Stimulated activated CD4-positive, alpha-beta T cell treated with anti-CD3 and anti-CD28 coated beads, Interleukin-2, amount 100 ng/mL, for 4 hours (primary cell): Measurements from ENCODE around the gene WDR27.
"Not testable (repeated sequence)": the region's sequence is repeated elsewhere in the genome, so short reads cannot be mapped to it uniquely, and the experiment has no call there.

Experiments used
- DNase-seq: peaks from one replicate; pipeline ENCODE4 v3.0.0-alpha.2; 2020; ENCODE audit warnings: low read depth

The WDR27 gene

DNA sequence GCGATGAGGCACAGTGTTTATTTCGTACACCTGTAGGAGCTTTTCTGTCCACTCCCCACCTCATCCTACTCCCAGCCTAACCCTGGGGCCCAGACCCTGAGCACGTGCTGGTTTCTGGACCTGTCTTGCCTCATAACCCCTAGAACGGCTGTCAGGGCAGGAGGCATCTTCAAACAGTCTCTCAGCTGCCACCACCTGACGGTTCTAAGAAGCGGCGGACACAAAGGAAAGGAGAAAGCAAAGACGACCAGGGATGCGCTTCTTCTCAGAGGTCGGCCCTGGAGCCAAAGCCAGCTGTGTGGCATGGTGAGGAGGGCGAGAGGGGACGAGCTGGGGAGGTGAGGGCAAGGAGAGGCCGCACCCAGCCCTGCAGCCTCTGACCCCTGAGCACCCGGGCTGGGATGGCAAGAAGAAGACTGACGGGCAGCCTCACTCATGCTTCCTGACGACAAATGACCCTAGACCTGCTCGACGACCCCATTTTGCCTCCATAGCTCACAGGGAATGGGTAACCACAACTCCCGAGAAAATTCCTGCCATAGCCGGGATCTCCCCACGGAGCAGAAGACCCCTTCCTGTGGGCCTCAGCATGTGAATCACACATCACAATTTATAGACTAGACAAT lies 62.1 kb downstream of the WDR27 start:
- no peak for DNase-seq

DNA sequence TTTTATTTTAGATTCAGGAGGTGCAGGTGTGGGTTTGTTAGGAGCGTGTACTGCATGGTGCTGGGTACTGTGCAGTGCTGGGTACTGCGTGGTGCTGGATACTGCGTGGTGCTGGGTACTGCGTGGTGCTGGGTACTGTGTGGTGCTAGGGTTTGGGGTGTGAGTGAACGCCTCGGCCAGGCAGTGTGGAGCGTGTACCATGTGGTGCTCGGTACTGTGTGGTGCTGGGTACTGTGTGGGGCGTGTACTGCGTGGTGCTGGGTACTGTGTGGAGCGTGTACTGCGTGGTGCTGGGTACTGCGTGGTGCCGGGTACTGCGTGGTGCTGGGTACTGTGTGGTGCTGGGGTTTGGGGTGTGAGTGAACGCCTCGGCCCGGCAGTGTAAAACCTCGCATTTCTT lies 62.9 kb downstream of the WDR27 start:
- no peak for DNase-seq

DNA sequence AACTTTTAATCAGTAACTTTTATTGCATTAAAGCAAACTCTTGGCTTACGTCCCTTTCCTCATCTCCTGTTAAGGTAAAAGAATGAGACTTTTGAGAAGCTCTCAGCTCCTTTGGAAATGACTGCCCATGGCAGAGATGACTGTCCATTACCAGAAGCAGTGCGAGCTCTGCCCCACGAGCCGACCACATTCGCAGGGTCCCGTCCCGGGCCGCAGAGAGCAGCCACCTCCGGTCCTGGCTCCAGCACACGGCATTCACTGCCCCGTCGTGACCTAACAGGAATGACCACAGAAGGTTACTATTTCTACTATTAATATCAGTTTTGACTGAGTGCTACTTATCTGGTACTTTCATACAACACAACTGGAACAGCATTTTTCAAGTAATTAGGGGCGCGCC lies 63.4 kb downstream of the WDR27 start:
- DNase-seq = no peak

DNA sequence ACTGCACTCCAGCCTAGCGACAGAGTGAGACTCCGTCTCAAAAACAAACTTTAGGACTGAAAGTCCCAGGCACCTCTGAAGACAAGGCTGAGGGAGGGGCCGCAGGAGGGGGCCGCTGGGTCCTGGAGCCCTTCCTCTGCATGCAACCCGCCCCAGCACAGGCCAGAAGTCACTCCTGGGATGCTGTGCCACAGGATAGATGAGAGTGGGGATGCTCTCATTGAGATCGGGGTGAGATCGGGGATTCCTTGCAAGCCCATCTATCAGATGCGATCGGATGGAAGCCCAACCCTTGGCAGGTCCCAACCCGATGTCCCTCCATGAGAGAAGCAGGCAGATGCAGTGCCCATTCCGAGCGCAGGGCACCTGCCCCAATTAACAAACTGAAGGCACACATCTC lies 66.5 kb downstream of the WDR27 start:
- no peak for DNase-seq

DNA sequence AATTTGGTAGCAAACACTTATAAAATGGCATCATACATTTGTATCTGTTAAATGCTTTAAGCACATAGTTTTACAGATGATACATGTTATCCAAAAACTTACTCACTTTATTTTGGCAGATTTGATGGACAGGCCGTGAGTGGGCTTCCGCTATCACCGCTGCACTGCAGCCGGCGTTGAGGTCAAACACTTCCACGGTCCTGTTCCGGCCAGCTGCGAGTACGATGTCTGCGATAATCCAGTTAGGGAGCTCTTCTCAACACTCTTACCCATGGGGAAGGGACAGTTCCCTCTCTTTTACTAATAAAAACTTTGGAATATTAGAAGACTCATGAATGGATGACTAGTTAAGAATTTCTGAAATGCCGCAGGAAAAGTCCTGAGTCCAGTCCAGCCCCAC lies 69.0 kb downstream of the WDR27 start:
- DNase-seq = no peak

DNA sequence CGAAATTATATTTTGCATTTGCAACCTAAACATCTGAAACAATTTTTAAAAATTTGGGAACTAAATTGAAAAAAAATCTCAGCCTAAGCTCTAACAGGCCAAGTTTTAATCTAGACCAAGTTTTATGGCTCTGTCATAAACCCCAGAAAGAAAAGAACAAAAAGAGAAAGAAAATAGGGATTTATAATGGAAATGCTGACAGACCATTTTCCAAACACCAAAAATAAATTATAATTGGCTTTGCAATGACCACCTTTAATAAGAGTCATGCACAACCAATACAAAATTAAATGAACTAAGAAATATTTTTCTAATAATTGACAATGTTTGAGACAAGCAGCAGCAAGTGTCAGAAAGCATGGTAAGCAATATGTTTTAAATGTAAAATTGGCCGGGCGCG lies 72.6 kb downstream of the WDR27 start:
- DNase-seq = no peak

DNA sequence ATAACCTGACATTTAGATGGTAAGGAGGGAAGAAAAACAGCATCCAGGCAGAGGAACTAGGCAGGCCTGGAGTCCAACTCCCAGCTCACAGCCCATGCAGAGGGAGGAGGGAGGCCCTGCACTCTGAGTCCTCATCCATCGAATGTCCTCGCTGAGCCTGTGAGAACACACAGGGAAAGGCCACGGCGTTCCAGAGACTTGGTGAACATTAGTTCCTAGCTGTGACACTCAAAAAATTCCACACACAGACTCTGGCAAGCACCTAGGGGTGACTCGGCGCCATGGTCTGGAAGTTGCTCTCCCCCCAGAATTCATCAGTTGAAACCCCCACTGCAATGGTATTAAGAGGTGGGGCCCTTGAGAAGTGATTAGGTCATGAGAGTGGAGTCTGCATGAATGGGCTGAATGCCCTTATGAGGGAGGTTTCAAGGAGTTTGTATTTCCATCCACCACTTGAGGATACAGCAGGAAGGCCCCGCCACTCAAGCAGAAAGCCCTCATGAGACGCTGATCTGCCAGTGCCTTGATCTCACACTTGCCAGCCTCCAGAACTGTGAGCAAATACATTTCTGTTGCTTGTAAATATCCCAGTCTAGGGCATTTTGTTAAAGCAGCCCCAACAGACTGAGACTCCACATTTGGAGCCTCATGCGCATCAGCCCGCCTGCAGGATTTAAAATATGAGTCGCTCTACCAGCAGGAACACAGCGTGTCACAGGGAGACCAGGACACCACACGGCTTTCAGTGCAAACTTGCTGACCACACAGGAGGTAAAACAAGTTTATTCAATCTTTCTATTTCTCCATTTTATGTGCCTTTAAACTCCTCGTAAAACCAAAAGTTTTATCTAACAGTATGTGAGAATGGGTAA lies 73.9 kb downstream of the WDR27 start:
- DNase-seq = no peak

DNA sequence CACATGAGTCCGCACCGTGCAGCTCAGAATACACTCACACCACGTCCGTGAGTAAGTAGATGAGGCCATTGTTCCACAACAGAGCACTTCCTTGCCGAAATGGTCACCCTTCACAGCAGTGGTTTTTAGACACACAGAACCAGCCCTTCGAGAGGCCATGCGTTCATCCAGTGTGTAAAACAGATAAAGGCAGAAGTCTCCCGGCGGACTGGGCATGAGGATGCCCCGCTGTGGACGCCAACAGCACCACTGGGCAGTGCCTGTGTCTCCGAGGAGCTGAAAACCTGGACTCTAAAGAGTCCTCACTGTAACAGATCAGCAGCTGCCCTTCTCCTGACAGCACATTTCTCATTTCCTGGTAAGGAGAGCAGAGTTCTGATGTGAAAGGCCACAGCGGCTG lies 75.2 kb downstream of the WDR27 start:
- DNase-seq = no peak

DNA sequence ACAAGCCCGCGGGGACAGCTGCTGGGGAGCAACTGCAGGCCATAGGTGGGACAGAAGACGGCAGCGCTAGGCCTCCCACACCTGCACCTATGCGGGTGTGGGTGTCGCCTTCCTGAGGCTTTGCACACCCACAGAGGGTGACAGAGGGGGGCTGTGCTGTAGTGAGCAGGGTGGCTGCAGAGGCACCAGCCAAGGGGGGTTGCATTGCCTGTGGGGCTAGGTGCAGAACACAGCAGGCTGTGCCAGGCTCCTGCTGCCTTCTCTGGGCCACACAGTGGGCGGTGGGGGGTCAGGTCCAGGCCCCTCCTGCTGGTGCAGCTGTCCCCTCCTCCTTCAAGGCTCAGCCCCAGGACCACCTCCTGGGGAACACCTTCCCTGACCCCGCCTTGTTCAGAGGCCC lies 75.7 kb downstream of the WDR27 start:
- DNase-seq = no peak

DNA sequence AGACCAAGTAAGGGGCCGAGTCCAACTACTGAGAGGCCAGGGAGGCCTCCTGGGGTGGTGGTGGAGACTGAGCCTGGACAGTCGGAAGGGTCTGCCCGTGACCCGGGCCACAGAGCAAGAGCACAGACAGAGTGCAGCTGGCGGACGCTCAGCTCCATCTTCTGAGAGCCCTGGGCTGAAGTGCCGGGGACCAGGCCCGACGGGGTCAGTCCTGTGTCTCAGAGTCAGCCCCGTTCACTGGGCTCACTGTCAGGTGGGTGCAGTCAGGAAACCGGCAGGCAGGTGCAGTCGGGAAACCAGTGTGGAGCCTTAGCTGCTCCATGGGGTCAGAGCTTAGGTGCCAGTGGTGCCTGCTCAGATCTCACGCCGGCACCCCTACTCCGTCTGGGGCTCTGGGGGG lies 76.5 kb downstream of the WDR27 start:
- DNase-seq = no peak

DNA sequence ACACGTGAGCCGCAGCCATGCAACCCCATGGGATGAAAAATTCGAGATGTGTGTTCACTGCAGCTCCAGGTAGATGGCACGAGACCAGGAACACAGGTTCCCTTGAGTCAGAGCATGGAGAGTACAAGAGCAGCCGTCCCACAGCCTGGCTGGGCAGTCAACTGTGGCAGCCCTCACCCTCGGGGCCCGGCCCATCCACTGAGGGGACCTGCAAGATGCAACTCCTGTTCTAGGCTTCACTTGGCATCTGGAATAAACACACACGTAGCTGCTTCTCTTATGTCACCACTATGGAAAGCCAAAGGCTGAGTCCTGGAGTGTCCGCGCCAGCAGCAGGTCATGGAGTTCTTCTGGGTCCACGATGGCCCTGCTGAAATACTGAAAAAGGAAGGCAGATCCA lies 77.0 kb downstream of the WDR27 start:
- no peak for DNase-seq

DNA sequence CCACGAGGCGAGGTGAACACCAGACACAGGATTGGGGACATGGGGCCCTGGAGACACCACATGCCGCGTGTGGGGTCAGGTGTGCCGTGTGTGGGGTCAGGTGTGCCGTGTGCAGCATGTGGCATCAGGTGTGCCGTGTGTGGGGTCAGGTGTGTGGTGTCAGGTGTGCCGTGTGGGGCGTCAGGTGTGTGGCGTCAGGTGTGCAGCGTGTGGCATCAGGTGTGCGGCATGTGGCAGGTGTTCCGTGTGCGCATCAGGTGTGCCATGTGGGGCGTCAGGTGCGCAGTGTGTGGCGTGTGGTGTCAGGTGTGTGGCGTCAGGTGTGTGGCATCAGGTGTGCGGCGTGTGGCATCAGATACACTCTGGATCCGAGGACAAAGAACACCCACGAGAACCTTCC lies 77.9 kb downstream of the WDR27 start:
- DNase-seq = no peak

DNA sequence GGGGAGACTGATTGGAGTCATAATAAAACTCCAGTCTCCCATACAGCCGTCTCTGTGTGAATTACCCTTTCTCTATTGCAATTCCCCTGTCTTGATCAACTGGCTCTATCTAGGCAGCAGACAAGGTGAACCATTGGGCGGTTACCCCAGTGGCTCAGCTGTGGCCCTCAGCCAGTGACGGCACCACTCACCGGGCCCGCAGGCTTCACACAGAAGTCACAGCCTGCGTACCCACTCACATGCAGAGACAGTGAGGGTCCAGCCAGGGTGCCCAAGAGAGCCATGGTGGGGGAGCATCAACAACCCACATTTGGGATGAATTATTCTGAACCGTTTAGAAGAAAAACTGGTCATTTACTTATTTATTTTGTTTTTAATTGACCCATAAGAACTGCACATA lies 78.5 kb downstream of the WDR27 start:
- no peak for DNase-seq

DNA sequence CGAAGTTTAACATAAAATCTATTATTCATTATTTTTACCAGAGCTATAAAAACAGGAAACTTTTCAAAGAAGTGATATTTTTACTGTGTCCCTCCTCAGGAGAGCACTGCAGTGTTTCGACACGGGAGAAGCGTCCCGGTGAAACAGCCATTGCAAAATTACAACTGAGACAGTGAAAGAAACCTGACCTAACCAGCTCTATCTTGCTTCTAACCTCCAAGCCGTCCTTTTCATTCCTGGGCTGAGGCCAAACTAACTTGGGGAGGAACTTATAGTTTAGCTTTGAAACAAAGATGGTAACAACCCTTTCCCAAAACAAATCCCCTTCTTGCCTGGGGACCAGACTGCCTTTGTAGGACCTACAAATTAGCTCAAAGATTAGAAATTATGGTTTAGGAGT lies 79.2 kb downstream of the WDR27 start:
- no peak for DNase-seq

DNA sequence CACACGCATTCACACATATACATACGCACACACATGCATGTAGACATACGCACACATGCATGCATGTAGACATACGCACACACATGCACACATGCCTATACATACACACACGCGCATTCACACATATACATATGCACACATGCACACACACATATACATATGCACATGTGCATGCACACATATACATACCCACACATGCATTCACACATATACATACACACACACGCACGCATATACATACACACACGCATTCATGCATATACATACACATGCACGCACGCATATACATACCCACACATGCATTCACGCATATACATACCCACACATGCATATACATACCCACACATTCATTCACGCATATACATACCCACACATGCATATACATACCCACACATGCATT lies 80.5 kb downstream of the WDR27 start:
- no peak for DNase-seq

DNA sequence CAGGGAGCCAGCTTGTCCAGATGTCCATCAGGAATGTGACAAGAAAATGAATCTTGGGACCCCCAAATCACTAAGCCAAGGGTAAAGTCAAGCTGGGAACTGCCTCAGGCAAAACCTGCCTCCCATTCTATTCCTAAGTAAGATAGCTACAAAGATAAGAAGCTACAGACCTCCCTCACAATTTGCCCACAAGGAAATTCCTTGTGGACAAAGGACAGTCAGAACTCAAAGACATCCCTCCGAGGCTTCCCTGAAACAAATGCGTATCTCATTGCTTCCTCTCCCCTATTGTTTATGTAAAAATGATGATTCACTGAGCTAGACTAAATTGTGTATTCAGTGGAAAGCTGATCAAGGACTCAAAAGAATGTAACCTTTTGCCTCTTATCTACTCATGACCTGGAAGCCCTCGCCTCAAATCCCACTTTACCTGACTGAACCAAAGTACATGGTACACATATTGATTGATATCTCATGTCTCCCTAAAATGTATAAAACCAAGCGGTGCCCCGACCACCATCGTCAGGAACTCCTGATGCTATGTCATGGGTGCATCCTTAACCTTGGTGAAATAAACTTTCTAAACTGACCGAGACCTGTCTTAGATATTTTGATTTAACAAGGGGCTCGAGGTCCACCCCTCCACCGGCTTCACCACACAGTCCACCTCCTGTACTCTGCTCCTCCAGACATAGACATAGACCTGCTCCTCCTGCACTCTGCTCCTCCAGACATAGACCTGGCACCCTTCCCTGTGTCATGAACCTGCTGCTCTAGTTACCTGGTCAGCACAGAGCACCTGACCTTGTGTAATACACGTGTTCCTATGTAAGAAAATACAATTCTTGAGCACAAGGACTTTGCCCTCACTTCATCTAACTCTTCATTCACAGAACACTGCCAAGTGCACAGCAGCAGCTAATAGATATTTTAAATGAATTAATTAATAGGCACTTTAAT lies 81.4 kb downstream of the WDR27 start:
- no peak for DNase-seq

DNA sequence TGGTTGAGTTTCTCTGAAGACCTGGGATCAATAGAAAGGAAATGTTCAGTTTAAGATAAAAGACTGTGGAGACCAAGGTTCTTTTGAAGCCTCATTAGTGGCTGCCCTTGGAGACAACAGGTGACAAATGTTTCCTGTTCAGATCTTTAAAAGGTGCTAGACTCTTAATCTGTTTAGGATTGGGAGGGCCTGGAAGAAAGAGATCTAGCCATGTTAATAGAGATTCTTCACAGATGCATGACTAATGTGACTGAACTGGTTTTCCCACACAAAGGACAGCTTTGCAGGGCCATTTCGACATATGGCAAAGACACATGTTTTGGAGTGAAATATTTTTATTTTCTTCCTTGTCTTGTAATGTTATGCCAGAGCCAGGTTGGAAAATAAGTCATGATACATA lies 82.2 kb downstream of the WDR27 start:
- no peak for DNase-seq

DNA sequence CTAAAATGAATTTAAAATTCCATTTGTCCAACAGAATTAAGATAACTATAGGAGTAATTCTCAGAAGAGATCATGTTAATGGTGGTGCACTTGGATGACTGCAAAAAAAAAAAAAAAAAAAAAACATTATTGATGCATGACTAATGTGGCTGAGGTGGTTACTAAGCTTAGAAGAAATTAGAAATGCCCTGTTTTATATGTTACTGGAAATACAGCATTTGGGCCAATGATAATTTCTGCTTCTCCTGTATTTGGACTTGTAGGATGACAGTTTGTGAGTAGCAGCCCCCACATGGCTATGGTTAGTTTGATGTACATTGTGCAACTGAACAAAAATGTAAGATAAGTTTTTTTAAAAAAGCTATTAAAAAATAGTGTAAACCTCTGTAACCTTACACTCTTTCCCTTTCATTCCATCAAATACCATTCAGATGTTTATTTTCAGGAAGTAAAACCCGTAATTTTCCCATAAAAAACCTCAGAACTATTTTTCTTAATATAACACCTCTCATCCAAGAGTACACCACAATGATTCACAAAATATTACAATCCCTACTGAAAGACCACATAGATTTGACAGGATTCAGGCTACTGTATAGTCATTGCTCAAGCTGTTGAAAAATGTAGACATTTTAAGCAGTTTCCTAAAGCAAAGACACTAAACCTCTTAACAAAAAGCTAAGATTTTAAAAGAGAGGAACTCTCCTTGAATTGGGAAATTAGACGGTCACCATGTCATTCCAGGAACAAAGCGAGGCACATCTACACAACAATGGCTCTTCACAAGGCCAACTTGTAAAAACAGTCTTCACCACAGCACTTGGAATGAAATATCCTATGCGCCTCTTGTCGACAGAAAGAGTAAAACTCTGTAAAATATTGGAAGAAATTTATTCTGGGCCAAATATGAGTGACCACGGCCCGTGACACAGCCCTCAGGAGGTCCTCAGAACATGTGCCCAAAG lies 83.0 kb downstream of the WDR27 start:
- no peak for DNase-seq

DNA sequence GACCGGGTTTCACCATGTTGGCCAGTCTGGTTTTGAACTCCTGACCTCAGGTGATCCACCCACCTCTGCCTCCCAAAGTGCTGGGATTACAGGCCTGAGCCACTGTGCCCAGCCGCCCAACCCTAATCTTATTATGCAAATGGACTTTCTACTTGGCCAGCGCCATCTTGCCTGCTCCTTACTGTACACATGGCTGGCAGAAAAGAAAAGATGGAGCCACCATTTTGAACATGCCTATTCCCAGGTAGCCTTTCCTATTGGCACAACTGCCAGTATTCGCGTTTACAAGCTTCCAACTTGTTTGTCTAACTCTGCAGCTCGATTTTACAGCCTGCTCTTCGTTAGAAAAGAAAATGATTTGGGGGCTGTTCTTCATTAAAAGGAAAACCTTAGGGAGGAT lies 84.3 kb downstream of the WDR27 start:
- DNase-seq = no peak

DNA sequence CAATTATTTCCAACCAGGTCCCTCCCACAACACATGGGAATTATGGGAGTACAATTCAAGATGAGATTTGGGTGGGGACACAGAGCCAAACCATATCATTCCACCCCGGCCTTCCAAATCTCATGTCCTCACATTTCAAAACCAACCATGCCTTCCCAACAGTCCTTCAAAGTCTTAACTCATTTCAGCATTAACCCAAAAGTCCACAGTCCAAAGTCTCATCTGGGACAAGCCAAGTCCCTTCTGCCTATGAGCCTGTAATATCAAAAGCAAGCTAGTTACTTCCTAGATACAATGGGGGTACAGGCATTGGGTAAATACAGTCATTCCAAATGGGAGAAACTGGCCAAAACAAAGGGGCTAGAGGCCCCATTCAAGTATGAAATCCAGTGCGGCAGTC lies 93.2 kb downstream of the WDR27 start:
- DNase-seq = not testable (repeated sequence)

DNA sequence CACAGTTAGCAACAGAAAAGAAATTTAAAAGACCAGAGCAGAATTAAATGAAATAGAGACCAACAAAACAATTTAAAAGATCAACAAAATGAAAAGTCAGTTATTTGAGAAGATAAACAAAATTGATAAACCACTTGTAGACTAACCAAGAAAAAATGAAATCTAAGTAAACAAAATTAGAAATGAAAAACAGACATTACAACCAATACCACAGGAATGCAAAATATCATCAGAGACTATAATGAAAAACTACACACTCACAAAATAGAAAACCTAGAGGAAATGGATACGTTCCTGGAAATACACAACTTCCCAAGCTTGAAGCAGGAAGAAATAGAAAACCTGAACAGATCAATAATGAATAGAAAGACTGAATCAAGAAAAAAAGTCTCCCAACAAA lies 97.8 kb downstream of the WDR27 start:
- DNase-seq = no peak

DNA sequence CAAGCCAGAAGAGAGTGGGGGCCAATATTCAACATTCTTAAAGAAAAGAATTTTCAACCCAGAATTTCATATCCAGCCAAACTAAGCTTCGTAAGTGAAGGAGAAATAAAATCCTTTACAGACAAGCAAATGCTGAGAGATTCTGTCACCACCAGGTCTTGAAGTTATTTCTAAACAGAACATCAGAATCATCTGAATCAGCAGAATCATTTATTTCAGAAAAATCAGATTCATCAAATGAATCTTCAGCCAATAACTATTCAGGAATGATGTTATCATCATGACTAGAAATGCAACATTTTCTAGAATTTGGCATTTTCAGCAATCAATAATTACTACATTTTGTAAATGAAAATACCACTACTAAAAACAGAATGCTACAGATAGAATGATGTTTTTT lies 100.7 kb downstream of the WDR27 start:
- DNase-seq = not testable (repeated sequence)
